Measurements from ENCODE around the gene CCDC60.

The CCDC60 gene

DNA sequence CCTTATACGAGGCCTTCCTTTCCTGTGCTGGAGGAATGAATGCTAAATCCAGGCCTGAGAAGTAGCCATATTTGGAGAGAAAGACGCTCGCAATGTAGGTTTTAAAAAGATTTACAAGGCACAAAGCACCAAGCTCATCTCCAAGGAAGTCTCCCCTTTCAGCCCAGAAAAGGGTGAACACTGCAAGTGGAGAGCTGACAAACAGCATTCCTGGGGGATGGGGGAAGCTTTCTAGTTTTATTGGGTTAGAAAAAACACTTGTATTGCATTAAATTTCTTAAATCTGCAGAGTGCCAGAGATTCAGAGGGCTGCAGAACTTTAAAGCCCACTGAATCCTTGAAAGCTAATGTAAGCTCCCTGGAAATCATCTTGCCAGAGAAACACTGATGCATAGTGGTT, 34.6 kb downstream of the CCDC60 start:
- in situ Hi-C loops (cut with MboI; ENCODE audit: low pct_unique_long_range_greater_than_20kb, low sequenced_read_pairs, unreplicated experiment), result no loop called here

DNA sequence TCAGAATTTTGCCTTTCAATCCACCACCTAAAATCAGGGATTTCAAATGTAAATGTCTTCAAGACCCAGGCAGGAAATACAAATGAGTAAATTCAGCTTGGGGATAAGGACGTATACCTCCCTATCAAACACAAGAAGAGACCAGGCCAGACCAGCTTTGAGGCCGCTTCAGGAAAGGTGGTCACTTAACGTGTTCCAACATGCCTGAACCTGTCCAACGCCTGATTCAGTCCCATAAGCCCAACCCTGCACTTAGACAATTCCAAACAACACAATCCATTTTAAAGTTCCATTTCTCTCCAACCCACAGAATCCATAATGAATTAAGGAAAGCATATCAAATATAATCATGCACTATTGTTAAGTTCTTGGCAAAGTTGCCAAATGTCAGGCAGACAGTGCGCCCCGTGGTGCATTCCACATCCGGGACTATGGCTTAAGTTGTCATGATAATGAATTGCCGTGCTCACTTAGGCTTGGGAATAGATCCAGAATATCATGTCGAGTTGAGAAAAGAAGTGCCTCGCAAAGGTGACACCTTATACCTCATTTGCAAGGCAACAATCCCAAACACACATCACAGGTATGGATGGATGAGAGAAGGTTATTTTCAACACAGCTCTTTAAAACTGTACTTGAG, 35.5 kb downstream of the CCDC60 start:
- TF ChIP-seq, protein P1, sequence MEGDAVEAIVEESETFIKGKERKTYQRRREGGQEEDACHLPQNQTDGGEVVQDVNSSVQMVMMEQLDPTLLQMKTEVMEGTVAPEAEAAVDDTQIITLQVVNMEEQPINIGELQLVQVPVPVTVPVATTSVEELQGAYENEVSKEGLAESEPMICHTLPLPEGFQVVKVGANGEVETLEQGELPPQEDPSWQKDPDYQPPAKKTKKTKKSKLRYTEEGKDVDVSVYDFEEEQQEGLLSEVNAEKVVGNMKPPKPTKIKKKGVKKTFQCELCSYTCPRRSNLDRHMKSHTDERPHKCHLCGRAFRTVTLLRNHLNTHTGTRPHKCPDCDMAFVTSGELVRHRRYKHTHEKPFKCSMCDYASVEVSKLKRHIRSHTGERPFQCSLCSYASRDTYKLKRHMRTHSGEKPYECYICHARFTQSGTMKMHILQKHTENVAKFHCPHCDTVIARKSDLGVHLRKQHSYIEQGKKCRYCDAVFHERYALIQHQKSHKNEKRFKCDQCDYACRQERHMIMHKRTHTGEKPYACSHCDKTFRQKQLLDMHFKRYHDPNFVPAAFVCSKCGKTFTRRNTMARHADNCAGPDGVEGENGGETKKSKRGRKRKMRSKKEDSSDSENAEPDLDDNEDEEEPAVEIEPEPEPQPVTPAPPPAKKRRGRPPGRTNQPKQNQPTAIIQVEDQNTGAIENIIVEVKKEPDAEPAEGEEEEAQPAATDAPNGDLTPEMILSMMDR (IDR thresholded peaks at IDR 0.05; ENCODE audit: extremely low read depth, insufficient read depth, missing control alignments), result no peak
- no peak for DNase-seq (ENCODE audit: low spot score)
- in situ Hi-C loops (cut with MboI; ENCODE audit: low pct_unique_long_range_greater_than_20kb, low sequenced_read_pairs, unreplicated experiment), result no loop called here

More for the DNA sequence above, 34.6 kb downstream of the CCDC60 start:
- TF ChIP-seq, protein P1 (IDR thresholded peaks at IDR 0.05; ENCODE audit: extremely low read depth, insufficient read depth, missing control alignments), result no peak
- DNase-seq (ENCODE audit: low spot score), result no peak

DNA sequence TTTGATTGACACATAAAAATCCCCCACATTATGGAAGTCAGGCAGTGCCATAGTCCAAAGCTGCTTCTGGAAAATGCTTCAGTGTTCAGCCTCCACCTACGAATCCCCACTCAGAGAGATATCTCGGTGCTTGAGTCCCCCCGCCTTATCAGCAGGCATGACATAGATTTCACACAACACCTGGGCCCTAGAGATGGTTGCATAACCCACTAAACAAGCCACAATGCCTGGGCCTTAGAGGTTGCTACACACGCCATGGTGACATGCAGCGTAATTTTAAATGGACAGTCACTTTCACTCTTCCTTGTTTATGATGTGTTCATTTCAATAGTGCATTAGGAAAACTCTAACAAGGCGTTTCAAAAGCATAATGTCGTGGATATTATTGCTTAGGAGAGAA, 38.0 kb downstream of the CCDC60 start:
- TF ChIP-seq, protein P1 (IDR thresholded peaks at IDR 0.05; ENCODE audit: extremely low read depth, insufficient read depth, missing control alignments), result no peak
- in situ Hi-C loops (cut with MboI; ENCODE audit: low pct_unique_long_range_greater_than_20kb, low sequenced_read_pairs, unreplicated experiment), result no loop called here
- DNase-seq (ENCODE audit: low spot score), result no peak

DNA sequence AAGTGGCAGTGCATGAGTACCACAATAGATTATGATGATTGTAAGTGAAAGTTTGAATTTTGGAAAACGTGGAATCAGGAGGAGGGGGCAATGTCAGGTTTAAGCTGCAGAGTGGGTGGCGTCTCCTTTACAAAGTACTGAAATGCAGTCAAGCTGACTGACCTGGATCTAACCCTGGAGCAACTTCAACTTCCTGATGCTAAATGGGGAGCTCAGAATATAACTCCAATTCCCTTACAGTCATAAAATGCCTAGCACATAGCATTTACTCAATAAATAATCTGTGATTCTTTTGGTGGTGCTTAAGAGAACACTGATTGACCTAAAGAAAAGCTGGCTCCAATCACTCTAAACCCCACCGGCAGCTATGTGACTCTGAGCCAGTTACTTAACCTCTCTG, 38.5 kb downstream of the CCDC60 start:
- no peak for DNase-seq (ENCODE audit: low spot score)
- TF ChIP-seq, protein P1 (IDR thresholded peaks at IDR 0.05; ENCODE audit: extremely low read depth, insufficient read depth, missing control alignments), result no peak
- in situ Hi-C loops (cut with MboI; ENCODE audit: low pct_unique_long_range_greater_than_20kb, low sequenced_read_pairs, unreplicated experiment), result no loop called here

DNA sequence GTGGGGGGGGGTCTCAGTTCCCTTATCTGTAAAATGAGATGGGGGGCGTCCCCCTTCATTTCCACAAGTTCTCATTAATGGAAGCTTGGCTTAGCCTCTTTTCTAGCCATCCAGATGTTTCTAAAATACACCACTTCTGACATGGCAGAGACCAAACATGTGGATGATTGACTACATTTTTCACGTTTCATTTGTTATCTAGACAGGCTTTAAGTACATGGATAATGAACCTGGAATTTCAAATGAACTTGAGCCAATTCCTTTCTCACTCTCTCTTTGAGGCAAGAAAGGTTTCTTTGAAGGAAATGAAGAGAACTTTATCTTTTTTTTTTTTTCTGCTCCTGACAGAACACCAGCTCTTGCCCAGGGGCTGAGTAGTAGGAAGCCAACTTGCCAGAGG, 39.1 kb downstream of the CCDC60 start:
- in situ Hi-C loops (cut with MboI; ENCODE audit: low pct_unique_long_range_greater_than_20kb, low sequenced_read_pairs, unreplicated experiment), result no loop called here
- DNase-seq (ENCODE audit: low spot score), result no peak
- TF ChIP-seq, protein P1 (IDR thresholded peaks at IDR 0.05; ENCODE audit: extremely low read depth, insufficient read depth, missing control alignments), result no peak

DNA sequence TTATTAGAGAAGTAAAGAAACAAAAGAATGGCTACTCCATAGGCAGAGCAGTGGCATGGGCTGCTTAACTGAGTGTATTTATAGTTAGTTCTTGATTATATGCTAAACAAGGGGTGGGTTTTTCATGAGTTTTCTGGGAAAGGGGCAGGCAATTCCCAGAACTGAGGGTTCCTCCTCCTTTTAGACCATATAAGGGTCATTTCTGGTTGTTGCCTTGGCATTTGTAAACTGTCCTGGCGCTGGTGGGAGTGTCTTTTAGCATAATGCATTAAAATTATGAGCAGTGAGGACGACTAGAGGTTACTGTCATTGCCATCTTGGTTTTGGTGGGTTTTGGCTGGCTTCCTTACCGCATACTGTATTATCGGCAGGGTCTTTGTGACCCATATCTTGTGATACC, 40.1 kb downstream of the CCDC60 start:
- TF ChIP-seq, protein P1 (IDR thresholded peaks at IDR 0.05; ENCODE audit: extremely low read depth, insufficient read depth, missing control alignments), result no peak
- in situ Hi-C loops (cut with MboI; ENCODE audit: low pct_unique_long_range_greater_than_20kb, low sequenced_read_pairs, unreplicated experiment), result no loop called here
- DNase-seq (ENCODE audit: low spot score), result no peak
